Measurements from ENCODE around the gene ARSB.

The ARSB gene

GRCh38 chr5:78799266-78800017 lies 185.7 kb downstream of the ARSB start:
- DNase-seq: no peak

- no peak for DNase-seq
Measured at GRCh38 chr5:78798673-78799029, 186.5 kb downstream of the ARSB start.

GRCh38 chr5:78797936-78798672 lies 187.0 kb downstream of the ARSB start:
- DNase-seq: no peak

DNA sequence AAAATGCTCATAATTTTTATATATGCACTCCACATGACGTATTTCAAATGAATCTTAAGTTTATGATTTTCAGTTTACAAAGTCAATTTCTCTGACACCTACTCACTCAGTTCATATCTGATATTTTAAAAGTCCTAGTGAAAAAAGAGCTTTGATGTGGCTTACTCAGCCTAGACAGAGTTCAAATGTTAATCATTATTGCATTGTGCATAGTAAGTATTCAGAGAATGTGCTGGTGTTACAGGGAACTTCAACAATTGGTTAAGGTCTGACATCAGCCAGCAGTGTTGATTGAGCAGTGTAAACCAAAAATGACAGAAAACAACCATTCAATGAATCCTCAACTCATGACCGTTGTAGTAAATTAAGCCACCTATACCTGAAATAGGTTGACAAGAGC lies 189.4 kb downstream of the ARSB start:
- DNase-seq: no peak

DNA sequence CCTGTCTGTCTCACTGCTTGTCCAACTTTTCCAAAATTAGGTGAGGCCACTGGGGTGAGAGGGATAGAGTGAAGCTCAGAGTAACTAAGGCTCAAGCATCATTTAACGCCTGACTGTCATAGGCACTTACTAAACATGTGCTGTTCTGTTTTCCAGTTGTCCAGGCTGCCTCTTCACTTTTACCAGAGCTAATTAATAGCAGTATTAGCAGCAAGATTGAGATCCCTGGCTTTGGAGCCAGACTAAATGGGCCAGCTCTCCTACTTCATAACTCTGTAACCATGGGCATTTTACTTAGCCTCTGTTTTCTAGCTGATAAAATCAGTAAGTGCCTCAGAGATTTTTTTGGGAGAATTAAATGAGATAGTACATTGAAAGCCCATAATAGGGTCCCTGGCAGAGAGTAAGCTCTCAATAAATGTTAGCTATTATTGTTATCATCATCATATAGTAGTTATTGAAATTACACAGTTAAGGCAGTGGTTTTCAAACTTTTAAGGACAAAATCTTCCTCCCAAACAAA lies 190.4 kb downstream of the ARSB start:
- DNase-seq: no peak

- DNase-seq: no peak
Measured at GRCh38 chr5:78793907-78794662, 191.0 kb downstream of the ARSB start.

DNA sequence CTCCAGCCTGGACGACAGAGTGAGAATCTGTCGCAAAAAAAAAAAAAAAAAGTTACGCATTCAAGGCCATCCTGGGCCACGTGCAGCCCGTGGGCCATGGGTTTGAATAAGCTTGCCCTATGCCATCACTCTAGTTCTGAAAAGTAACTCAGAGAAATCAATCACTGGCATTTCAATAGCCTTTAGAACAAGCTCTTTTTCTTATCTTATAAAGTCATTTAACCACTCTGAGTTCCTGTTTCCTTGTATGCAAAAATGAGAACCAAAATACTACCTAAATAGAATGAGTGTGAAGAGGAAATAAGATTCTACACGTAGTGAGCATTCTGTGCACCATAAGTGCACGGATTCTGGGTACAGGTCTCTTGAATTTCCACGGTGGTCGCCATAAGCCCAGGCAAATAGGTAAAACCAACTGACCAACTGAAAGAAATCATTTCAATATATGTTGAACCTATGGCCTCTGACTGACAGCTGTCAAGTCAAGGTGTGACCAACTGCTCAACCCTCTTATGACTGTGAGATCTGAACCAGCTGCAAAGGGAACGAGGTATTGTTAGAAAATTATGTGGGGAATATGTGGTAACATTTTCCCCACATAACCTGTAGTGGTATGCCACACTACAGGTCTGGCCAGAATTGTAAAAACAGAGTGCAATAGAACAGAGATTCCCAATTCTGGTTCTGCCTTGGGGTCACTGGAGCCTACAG lies 192.6 kb downstream of the ARSB start:
- no peak for DNase-seq

- DNase-seq: no peak
Measured at GRCh38 chr5:78791501-78792100, 193.5 kb downstream of the ARSB start.

DNA sequence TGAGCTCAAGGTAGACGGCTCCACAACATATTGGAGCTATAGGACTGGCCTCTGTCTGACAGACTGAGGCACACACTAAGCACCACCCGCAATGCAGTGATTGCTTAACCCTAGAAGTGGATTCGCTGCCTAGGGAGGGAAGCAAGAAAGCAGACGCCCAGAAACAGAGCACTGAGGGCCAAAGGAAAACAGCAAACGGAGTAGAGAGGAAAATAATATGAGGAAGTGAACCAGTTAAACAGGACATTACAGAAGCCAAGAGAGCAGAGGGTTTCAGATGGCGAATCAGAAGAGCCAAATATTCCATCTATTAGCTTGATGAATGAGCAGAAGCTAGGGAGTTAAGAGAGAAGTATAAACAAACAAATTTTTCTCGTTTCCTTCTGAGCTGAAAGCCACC lies 197.3 kb downstream of the ARSB start:
- no peak for DNase-seq

DNA sequence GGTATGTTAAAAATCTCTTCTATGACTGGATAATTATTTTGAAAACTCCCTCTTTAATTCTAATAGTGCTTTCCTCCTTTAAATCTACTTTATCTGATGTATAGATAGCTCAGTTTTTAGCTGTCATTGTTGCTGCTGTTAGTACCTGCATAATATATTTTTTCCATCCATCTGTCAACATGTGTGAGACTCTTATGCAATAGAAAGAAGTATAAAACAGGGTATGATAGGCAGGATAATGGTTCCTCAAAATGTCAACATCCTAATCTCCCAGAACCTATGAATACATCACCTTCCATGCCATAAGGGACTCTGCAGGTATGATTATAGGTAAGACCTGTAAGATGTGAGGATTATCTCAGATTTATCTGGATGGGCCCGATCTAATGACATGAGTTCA lies 199.7 kb downstream of the ARSB start:
- DNase-seq: no peak

DNA sequence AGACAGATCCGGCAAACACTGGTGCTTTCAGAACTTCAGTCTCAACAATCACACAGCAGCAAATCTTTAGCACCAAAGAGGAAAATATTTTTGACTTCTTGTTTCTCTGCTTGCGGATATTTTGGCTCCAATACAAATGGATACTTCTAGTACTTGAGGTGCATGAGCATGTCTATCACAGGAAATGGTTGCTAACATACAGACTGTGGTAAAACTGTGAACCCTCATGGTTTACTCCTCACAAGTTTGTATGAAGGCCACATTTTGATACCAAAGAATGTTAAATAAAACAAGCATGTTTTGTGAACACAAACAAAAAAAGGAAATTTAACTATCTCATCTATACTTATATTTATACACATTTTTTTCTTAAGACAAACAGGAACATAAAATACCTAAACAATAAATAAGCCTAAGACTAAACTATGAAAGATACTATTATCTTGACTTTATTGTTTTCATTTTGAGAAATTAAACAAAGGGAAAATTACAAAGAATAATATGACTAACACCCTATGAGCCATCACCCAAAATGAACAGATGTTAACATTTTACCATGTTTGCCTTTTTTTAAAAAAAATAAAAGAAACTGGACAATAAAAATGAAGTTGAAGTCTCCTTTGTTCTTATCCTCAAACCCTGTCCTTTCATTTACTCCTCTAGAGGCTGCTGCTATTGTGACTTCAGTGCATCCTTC lies 201.5 kb downstream of the ARSB start:
- DNase-seq: no peak

DNA sequence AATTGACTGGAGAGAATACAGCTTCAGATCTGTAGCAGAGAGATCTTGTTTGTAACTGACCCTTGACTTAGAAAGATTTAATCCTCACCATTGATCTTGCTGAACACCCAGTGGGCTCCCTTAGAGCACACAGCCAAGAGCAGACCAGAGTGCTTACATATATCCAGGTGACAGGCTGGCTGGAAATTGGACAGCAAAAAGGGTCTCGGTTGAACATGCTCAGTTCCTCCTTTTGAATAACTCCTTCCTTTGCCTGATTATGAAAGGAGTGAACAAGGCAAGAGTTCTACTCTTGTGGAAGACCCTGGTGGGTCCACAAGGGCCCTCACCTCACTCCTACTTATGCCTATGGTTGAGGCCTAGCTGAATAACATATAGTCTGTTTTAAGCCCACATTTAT lies 202.4 kb downstream of the ARSB start:
- no peak for DNase-seq

DNA sequence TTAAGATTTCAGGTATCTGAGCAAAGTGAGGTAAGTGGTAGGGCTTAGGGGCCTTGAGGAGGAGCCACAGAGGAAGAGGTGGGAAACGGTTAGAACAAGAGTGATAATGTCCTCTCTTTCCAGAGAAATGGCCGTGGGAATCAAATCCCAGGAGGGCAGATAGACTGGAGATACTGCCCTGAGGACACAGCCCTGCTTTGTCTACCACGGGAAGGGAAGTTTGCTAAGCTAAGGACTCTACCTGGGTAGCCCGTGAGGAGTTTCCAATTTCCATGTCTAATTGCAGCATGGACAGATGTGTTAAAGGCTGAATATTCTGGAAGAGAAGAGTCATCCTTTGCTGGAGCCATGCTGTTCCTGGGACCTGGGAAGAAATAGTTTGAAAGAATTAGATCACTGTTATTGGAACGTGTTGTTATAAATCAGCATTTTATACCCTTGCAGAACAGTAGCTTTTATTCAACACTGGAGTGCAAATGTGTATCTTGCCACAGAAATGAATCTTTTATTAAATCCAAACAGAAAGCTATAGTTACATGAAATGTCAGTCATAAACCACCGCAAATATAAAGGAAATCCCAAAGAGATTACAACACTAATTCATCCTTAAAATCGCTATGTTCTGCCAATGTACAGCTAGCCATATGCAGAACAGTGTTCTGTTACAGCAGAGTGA lies 203.4 kb downstream of the ARSB start:
- no peak for DNase-seq

DNA sequence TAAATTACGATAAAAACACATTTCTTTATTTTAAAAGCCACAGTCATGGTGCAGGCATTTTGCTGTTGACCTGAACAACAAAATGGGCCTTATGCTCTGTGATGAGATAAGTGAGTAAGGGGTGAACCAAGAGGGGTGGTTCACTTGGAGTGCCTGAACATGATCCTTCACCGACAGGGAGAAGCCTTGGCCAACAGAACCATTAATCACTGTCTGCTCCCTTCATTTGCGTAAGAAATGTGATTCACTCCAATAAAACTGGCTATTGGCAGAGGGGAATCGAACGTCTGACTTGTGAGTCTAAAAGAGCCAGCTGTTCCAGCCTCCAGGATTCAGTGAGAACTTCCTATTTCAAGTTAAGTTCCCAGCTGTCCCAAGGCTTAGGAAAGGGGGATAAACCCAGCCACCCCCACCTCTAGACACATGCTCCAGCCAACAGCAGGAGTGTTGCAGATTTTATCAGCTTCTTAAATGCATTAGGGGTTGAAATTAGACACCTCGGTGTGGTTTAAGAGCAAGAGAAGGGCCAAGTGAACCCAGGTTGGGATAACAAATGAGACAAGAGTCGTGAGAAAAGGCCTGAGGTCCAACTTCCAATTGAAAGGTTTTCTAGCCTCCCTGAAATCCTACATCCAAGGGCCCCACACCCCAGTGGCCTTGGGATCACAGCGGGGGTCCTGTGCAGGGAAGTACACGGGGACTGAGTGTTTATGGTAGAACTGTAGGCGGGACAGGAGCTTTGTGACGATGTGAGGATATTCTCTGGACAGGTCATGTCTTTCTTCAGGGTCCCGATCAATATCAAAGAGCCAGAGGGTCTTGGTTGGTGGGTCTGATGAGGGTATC lies 205.1 kb downstream of the ARSB start:
- no peak for DNase-seq

DNA sequence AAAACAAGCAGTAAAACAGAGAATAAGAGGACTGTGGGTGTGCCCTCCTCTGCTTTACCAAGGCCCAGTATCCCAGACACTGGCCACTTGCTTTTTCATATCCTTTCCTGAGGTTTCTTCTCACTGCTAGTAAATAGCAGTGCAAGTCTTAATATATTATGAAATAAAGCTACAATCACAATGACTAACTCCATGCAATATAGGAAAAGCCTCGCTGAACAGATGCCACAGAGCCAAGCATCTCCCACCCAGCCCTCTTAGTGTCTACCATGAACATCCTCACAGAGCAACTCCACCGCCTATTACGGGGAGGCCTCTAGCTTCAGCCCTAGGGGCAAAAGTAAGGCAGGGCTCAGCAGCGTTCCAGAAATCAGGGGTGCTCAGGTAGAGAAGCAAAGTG lies 205.8 kb downstream of the ARSB start:
- DNase-seq: no peak

DNA sequence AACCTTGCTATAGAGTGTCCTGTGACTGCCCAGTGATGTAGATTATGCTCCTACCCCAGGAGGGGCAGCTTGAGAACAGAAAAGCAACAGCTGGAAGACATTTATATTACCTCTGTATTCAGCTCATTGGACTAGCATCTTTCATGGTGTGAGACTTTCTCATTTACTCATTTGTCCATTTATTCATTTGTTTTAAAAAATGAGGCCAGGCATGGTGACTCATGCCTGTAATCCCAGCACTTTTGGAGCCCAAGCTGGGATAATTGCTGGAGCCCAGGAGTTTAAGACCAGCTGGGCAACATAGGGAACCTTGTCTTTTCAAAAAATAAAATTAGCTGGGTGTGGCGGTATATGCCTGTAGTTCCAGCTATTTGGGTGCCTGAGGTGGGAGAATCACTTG lies 206.6 kb downstream of the ARSB start:
- no peak for DNase-seq

DNA sequence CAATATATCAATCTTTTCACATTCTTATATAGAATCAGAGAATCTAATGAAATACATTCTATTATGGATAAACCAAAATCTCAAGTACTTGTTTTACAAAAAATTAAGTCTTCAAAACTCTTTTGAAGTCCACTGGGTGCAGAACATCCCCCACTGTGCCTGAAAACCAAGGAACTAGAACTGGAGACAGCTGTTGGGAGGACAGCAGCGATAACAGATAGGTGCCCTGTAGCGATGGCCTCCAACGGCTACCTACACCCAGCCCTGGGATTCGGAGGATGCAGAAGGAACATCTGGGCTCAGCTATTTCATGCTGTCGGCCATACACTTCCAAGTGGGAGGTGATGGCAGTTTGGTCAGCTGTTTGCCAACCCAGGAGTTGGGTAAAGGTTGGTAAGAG lies 207.2 kb downstream of the ARSB start:
- no peak for DNase-seq

GRCh38 chr5:78776637-78777036 lies 208.5 kb downstream of the ARSB start:
- DNase-seq: no peak

GRCh38 chr5:78773655-78774054 lies 211.5 kb downstream of the ARSB start:
- DNase-seq: no peak
